Measurements from ENCODE around the gene BCORL1.

The BCORL1 gene

DNA sequence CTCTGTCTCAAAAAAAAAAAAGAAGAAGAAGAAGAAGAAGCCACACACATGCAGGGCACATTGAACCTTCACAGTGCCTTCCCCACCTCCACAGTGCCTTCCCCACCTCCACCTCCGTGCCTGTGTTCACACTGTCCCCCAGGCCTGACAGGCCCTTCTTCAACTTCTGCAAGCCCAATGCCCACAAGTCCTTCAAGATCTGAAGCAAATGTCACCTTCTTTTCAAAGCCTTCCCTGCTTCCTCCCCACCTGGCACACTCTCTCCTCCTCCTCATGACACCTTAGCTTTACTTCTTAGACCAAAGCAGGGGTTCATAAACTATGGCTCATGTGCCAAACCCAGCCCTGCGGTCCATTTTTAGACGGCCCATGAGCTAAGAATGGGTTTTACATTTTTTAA lies 107.9 kb downstream of the BCORL1 start:
- no peak overlapping the region for H3K4me3 ChIP-seq (ENCODE audit: low read depth, low read length)

- H3K4me3 ChIP-seq (ENCODE audit: low read depth, low read length), result no peak overlapping the region
Observed at GRCh38 chrX:130091980-130092522, 109.6 kb downstream of the BCORL1 start.

- H3K4me3 ChIP-seq (ENCODE audit: low read depth, low read length), result no peak overlapping the region
Observed at GRCh38 chrX:130093271-130093670, 110.8 kb downstream of the BCORL1 start.

DNA sequence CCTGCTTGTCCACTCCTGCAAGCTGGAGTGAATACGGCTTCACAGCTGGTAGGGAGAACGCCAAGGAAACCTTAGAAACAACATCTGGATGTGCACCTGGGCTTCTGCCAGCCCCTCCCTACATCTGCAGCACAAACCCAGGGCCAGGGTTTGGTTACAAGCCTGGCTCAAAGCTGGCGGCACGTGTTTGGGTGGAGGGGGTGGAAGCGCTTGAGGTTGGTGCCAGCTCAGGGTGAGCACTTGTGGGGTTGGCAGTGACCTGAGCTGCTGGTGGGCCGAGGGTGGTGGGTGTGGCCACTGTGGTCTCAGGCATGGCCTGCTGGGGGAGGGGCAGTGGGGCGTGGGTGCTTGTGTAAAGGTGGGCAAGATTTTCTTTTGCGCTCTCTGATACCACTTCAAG lies 112.3 kb downstream of the BCORL1 start:
- H3K4me3 ChIP-seq (ENCODE audit: low read depth, low read length), result no peak overlapping the region

DNA sequence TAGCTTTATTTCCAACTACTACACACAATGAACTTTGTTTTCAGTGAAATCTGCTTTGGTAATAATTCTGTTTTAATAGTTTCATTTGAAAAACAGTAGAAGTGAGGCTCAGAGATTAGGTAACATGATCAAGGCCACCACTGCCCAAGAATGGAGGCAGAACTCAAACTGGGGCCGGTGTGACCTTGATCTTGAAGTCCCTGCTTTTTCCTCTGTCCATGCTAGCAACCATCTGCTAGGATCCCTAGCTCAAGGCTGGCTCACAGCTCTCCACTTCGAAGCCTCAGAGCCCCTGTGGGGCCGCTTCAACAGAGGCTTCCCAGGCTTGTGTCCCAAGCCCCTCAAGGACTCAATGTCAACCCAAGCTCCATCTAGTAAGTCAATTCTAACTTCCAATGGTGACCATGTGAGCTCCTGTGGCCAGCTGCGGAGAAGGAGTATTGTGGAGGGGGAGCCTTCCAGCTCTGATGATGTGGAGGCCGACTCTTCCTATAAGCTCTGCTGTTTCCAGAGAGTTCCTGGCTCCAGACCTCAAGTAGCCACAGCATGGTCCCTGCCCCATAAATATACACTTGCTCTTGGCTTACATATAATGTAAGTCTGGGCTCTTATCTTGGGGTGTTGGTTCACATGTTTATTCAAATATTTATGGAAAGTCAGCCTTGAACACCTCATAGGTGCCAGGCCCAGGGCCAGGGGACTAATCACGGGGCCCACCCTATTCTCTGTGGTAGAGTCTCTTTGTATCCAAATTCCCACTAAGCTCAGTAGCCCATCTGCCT lies 113.0 kb downstream of the BCORL1 start:
- H3K4me3 ChIP-seq (ENCODE audit: low read depth, low read length), result no peak overlapping the region

DNA sequence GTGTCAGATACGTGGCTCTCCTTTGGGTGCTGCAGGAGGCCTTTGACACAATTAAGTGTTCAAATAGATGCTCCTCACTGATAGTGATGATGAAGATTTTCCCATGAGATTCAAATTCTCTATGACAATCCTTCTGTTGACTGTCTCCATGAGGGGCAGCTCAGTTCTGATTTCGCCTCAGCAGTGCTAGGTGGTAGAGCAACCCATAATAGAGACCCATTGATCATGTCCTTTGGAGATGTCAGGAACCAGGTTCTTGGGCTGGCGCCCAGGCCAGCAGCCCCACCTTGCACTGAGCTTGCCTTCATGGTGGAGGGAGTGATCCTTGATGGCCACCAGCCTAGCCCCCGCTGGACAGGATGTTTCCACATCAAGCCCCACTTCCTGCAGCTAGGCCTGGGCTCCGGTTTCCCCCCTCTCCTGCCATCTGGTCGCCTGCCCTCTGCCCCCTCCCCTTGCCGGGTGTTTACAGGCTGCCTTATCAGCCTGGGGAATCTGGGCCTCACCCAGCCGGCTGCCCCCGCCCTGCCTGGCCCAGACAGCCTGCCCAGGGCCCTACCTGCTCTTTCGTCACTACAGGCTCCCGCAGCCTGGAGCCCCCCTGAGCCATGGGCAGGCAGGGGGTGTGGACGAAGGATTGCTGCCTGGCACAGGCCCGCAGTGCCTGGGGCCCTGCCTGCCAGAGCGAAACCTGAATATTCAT lies 115.2 kb downstream of the BCORL1 start:
- H3K4me3 ChIP-seq (ENCODE audit: low read depth, low read length), result no peak overlapping the region

- no peak overlapping the region for H3K4me3 ChIP-seq (ENCODE audit: low read depth, low read length)
Observed at GRCh38 chrX:130098210-130098552, 115.7 kb downstream of the BCORL1 start.

DNA sequence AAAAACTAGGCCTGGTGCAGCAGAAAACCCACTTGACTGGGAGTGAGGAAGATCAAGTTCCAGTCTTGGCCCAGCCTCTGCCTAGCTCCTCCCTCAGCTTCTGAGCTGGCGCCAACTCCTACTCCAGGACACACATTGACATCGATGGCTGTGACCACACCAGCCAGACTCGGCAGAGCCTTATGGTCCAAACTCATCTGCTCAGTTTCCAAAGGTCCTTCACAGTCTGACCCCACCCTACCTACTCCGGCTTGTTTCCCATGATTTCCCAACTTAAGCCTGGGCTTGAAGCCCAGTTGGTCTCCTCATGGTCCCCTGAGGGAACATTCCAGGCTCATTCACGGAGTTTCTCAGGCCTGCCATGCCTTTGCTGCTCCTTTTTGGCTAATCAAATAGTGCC lies 117.7 kb downstream of the BCORL1 start:
- H3K4me3 ChIP-seq (ENCODE audit: low read depth, low read length), result no peak overlapping the region

- H3K4me3 ChIP-seq (ENCODE audit: low read depth, low read length), result no peak overlapping the region
Observed at GRCh38 chrX:130103605-130104004, 121.2 kb downstream of the BCORL1 start.

GRCh38 chrX:130105244-130105643 lies 122.8 kb downstream of the BCORL1 start:
- no peak overlapping the region for H3K4me3 ChIP-seq (ENCODE audit: low read depth, low read length)

GRCh38 chrX:130106071-130106470 lies 123.6 kb downstream of the BCORL1 start:
- no peak overlapping the region for H3K4me3 ChIP-seq (ENCODE audit: low read depth, low read length)
